Measurements from ENCODE around the gene BAIAP2.
A peak's percentile ranks its signal among the peaks of the same experiment; 100 is the strongest.

The BAIAP2 gene

GRCh38 chr17:81067391-81067811 is 32.5 kb downstream of the BAIAP2 start:
- Histone ChIP-seq H3K4me1 (peaks cover 53% of the 10 kb centered on the region), H3K27ac (no peak overlapping the region), H3K4me3 (no peak overlapping the region), H4K20me1 (peaks cover 72% of the 10 kb centered on the region), H3K4me2 (peak overlapping the region; percentile 85), H3K9ac (no peak overlapping the region), H3K36me3 (no peaks in the 10 kb centered on the region), H3K9me3 (no peaks in the 10 kb centered on the region), H3K27me3 (peaks cover 97% of the 10 kb centered on the region)
- no peak for TF ChIP-seq Cebpa-rat (IDR thresholded peaks at IDR 0.05)

- no peaks in the 10 kb centered on the region for H3K36me3 ChIP-seq
- TF ChIP-seq Cebpa-rat (IDR thresholded peaks at IDR 0.05) = no peak
- no peak overlapping the region for H3K4me3 ChIP-seq
- no peak overlapping the region for H3K9ac ChIP-seq
- no peak overlapping the region; the same call in 1 of the 2 replicates for H3K4me2 ChIP-seq
- H3K4me1 ChIP-seq = peaks cover 57% of the 10 kb centered on the region
- H3K27me3 ChIP-seq = peaks cover 99% of the 10 kb centered on the region
- H4K20me1 ChIP-seq = peaks cover 84% of the 10 kb centered on the region
- H3K27ac ChIP-seq = no peak overlapping the region
- no peaks in the 10 kb centered on the region for H3K9me3 ChIP-seq
Measured at GRCh38 chr17:81068411-81069134, 33.6 kb downstream of the BAIAP2 start.

DNA sequence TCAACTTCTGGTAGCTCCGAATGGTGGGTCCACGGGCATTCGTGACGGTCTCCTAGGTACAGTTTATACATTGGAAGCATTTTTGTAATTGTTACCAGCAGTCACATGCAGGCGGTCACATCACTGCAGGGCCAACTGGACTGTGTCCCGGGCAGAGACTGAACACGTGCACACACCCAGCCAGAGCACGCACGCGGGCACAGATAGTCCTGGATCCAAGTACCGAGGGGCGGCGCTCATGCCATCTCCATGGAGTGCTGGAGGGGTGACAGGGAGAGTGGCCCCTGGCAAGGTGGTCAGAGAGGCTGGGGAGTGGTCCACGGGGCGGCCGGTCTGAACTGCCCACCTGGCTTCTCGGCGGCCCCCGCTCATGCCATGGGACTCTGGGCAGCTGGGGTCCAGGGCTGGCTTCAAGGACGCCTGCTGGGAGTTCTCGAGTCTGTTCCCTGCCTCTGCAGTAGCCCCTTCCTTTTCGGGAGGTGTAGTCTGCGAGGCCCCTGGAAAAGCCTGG is 34.2 kb downstream of the BAIAP2 start:
- Histone ChIP-seq H3K27ac (no peak overlapping the region), H3K27me3 (peaks cover 99% of the 10 kb centered on the region), H3K9me3 (no peaks in the 10 kb centered on the region), H3K4me1 (peaks cover 57% of the 10 kb centered on the region), H3K9ac (no peak overlapping the region), H3K4me2 (no peak overlapping the region), H4K20me1 (peaks cover 85% of the 10 kb centered on the region), H3K36me3 (no peaks in the 10 kb centered on the region), H3K4me3 (no peak overlapping the region)
- TF ChIP-seq Cebpa-rat (IDR thresholded peaks at IDR 0.05) = no peak

DNA sequence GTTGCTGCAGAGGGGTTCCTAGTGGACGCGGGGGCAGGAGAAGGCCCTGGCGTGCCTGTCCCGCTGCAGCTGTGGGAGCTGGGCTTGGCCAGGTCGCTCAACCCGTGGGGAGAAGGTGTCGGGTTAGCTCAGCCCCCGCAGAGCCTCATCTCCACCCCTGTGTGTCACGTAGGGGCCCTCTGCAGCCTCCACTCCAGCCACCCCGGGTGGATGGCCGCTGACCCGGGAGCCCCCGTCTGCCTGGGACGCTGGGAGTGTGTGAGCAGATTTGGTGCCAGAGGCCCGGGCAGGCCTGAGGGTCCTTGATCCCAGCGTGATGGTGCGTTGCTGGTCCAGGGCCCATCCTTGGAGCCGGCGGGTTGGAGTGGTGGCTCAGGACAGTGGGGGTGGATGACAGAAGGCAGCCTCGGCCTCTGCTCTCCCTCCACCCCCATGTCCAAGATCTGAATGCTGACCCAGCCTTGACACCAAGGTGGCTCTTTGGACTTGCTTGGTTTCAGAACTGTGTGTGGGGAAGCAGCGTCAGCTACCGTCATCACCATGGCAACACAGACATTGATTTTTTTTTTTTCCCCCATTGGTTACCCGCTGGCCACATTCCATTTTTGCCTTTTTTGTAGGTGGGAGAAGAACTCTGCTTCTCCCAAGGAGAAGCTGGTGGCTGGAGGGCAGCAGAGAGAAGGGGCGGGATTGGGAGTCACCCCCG is 35.7 kb downstream of the BAIAP2 start:
- peak overlapping the region; percentile 71; the same call in 1 of the 2 replicates for H3K4me2 ChIP-seq
- no peaks in the 10 kb centered on the region for H3K9me3 ChIP-seq
- H3K36me3 ChIP-seq = no peaks in the 10 kb centered on the region
- peaks cover 99% of the 10 kb centered on the region for H3K27me3 ChIP-seq
- TF ChIP-seq Cebpa-rat (IDR thresholded peaks at IDR 0.05) = no peak
- peaks cover 64% of the 10 kb centered on the region for H3K4me1 ChIP-seq
- peaks cover 85% of the 10 kb centered on the region for H4K20me1 ChIP-seq
- no peak overlapping the region for H3K9ac ChIP-seq
- H3K27ac ChIP-seq = no peak overlapping the region
- no peak overlapping the region for H3K4me3 ChIP-seq

GRCh38 chr17:81071761-81072741 is 37.1 kb downstream of the BAIAP2 start:
- Histone ChIP-seq H3K36me3 (no peaks in the 10 kb centered on the region), H4K20me1 (peaks cover 85% of the 10 kb centered on the region), H3K9me3 (no peaks in the 10 kb centered on the region), H3K27ac (no peak overlapping the region), H3K4me1 (peaks cover 55% of the 10 kb centered on the region), H3K4me3 (no peak overlapping the region), H3K4me2 (peak overlapping the region; percentile 71), H3K9ac (no peak overlapping the region), H3K27me3 (peaks cover 99% of the 10 kb centered on the region)
- no peak for TF ChIP-seq Cebpa-rat (IDR thresholded peaks at IDR 0.05)

DNA sequence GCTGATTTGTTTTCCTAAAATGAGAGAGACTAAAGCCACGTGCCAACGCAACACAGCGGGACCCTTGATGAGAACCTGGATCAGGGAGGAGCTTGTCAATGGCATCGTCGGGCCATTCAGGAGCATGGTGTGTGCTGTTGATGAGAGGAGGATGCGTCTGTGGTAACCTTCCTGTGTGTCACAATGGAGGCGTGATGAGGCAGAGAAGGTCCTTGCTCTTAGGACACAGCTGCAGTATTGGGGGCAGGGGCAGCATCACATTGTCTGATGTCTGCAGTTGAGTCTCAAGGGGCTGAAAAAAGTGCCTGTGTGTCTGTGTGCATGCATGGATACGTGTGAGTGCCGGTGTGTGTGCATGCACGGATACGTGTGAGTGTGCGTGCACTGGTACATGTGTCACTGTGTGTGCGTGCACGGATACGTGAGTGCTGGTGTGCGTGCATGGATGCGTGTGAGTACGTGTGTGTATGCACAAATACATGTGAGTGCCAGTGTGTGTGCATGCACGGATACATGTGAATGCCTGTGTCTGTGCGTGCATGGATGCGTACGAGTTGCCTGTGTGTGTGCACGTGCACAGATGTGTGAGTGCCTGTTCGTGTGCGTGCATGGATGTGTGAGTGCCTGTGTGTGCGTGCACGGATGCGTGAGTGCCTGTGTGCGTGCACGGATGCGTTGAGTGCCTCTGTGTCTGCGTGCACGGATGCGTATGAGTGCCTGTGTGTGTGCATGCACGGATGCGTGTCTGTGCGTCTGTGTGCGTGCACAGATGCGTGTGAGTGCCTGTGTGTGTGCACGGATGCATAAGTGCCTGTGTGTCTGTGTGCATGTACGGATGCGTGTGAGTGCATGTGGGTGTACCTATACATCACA is 39.3 kb downstream of the BAIAP2 start:
- TF ChIP-seq Cebpa-rat (IDR thresholded peaks at IDR 0.05) = no peak
- Histone ChIP-seq H3K27ac (no peak overlapping the region), H4K20me1 (peaks cover 77% of the 10 kb centered on the region), H3K4me2 (peak overlapping the region; percentile 54), H3K9ac (no peak overlapping the region), H3K4me3 (no peak overlapping the region), H3K4me1 (peaks cover 42% of the 10 kb centered on the region), H3K36me3 (no peaks in the 10 kb centered on the region), H3K27me3 (peaks cover 98% of the 10 kb centered on the region), H3K9me3 (no peaks in the 10 kb centered on the region)

DNA sequence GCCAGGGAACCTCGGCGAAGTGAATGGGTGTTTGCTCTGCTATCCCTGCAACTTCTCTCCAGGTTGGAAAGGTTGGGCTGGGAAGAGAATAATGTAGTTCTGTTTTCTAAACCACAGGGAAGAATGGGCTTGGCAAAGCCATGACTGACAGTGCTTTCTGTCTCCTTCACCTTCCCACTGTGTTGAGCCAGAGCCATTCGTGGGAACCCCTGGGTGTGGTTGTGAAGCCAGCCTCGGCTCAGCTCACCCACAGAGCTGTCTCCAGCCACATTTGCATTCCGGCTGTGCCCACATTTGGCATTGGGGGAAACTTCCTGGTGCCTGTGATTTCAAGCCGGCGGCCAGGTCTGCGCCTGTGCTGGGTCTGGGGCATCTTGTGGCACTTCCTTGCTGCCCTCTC is 39.9 kb downstream of the BAIAP2 start:
- H3K4me3 ChIP-seq = no peak overlapping the region
- no peaks in the 10 kb centered on the region for H3K9me3 ChIP-seq
- H3K4me1 ChIP-seq = peaks cover 48% of the 10 kb centered on the region
- H3K27me3 ChIP-seq = peaks cover 98% of the 10 kb centered on the region
- peak overlapping the region; percentile 54 for H3K4me2 ChIP-seq
- no peak overlapping the region for H3K9ac ChIP-seq
- H3K36me3 ChIP-seq = no peaks in the 10 kb centered on the region
- TF ChIP-seq Cebpa-rat (IDR thresholded peaks at IDR 0.05) = no peak
- no peak overlapping the region for H3K27ac ChIP-seq
- peaks cover 77% of the 10 kb centered on the region for H4K20me1 ChIP-seq

- H3K27me3 ChIP-seq = peaks cover 98% of the 10 kb centered on the region
- TF ChIP-seq Cebpa-rat (IDR thresholded peaks at IDR 0.05) = no peak
- no peaks in the 10 kb centered on the region for H3K9me3 ChIP-seq
- no peak overlapping the region for H3K4me3 ChIP-seq
- H3K4me1 ChIP-seq = peaks cover 52% of the 10 kb centered on the region
- no peak overlapping the region for H3K9ac ChIP-seq
- H3K27ac ChIP-seq = no peak overlapping the region
- peaks cover 77% of the 10 kb centered on the region for H4K20me1 ChIP-seq
- no peaks in the 10 kb centered on the region for H3K36me3 ChIP-seq
- H3K4me2 ChIP-seq = peak overlapping the region; percentile 54; the same call in 1 of the 2 replicates
Measured at GRCh38 chr17:81075307-81075706, 40.4 kb downstream of the BAIAP2 start.
